Inferior parietal cortex (tissue), 1 donor: ENCODE measurements around the gene PROSER2.
"Not testable (repeated sequence)": the region's sequence is repeated elsewhere in the genome, so short reads cannot be mapped to it uniquely, and the experiment has no call there.

Experiments
- DNase-seq: peaks from one replicate; pipeline ENCODE4 v3.0.0-alpha.2; 2016; ENCODE audit errors: extremely low spot score

PROSER2 gene

DNA sequence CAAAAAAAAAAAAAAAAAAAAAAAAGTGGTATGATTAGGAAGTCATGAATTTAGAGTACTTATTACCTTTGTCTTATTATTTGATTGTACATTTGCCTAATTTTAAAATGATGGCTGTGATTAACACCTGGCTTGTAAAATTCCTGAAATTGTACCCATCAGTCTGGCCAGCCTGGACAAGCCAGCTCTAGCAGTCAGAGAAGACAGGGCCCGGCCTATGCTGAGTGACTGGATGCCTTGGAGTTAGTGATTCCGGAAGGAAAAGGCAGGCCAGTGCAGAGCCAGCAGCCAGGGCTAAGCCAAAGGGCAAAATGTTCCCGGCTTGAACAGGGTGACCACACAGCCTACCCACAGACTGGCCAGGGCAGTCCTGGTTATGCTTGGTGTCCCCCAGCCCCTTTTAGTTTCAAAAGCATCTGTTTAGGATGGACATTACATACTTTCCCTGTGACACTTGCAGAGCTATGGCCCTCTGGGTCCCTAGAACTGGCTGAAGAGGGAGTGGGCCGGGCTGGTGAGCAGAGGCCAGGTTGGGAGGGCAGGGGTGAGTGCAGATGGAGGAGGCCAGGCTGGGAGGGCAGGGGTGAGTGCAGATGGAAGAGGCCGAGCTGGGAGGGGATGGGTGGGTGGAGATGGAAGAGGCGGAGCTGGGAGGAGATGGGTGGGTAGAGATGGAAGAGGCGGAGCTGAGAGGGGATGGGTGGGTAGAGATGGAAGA is 61.7 kb downstream of the PROSER2 start:
- DNase-seq: no peak

DNA sequence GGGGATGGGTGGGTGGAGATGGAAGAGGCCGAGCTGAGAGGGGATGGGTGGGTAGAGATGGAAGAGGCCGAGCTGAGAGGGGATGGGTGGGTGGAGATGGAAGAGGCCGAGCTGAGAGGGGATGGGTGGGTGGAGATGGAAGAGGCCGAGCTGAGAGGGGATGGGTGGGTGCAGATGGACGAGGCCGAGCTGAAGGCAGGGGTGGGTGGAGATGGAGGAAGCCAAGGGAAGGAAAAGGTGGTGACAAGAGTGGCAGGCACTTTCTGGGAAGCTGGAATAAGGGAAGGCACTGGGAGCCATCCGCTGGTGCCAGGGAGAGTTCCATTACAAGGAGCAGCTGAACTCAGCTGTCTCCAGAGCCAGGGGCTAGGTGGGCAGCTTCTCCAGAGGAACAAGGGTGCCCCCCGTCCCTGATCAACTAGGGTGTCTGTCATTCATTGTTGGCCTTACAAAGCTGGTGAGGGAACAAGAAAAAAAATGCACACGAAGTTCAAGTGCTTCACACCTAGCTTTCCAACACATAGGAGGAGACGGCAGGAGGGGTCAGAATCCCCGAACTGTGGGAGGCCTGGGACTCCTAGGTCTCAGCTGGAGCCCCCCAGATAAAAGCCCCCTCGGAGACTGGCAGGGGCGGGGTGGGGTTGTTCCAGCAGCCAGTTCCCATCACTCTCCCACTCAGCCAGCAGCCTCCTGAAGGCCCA is 62.4 kb downstream of the PROSER2 start:
- no peak for DNase-seq

DNA sequence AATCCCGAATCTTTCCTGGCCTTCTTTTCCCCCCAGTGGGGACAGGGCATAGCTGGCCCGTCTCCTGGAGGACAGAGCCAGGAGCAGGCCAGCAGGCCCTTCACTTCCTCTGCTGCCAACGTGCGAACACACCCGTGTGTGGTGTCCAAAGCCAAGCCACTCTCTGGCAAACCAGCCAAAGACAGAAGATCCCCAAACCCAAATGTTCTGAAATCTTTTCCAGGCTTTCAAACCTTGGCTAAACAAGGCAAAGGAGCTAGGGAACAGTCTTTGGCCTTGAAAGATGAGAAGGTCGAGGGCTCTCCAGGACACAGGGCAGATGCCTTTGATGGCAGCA is 63.0 kb downstream of the PROSER2 start:
- DNase-seq: no peak

DNA sequence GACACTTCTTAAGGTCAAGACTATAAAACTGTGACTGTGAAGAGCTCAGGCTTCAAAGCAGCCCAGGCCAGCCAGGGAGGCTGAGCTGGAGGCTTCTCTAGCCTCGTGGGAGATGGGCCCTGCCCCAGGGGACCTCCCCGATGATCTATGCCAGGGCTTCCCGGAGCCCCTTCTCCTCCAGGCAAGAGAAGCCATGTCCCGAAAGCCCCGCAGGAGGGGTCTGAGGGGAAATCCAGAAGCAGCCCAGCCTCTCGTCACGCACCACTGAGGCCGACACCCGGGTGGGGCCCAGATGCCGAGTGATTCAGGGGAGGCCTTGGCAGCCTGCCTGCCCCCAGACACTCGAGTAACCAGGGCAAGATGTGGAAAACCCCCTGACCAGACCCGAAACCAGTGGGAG is 63.7 kb downstream of the PROSER2 start:
- no peak for DNase-seq

DNA sequence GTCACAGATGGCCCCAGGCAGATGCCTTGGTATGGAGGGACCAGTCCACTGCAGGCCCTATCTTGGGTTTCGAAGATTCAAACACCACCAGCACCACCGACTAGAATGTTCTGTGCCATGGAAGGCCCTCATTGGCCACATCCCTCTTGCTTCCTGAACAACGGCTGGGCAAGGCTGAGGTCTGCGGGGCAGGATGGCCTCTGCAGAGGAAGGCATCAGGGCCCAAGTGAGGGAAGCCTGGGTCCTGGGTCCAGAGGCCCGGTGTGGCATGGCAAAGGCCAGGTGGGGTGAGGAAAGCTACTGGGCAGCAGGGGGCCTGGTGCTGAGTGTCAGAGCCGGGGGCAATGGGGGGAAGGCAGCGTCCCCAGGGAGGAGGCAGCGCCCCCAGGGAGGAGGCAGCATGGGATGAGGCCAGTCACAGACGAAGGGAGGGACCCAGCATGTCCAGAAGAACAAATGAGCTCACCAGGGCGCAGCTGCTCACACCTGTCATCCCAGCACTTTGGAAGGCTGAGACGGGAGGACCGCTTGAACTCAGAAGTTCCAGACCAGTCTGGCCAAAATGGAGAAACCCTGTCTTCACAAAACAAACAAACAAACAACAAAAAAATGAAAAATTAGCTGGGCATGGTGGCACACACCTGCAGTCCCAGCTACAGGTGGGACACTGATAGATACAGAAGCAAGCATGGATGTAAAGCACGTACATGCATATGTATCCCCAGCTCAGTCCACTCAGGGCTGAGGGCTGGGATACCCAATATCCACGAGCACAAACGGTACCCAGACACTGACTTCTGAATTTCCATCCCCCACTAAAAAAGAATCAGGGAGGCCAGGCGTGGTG is 64.4 kb downstream of the PROSER2 start:
- no peak for DNase-seq

DNA sequence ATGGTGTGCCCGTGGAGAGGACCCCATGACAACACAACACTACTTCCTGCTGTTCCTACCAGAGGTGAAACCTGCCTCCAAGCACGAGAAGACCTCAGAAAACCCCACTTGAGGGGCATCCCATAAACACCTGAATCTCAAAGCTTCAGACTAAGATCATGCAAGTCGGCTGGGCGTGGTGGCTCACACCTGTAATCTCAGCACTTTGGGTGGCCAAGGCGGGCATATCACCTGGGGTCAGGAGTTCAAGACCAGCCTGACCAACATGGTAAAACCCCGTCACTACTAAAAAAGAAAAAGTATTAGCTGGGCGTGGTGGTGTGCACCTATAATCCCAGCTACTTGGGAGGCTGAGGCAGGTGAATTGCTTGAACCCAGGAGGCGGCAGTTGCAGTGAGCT is 66.1 kb downstream of the PROSER2 start:
- DNase-seq: not testable (repeated sequence)

DNA sequence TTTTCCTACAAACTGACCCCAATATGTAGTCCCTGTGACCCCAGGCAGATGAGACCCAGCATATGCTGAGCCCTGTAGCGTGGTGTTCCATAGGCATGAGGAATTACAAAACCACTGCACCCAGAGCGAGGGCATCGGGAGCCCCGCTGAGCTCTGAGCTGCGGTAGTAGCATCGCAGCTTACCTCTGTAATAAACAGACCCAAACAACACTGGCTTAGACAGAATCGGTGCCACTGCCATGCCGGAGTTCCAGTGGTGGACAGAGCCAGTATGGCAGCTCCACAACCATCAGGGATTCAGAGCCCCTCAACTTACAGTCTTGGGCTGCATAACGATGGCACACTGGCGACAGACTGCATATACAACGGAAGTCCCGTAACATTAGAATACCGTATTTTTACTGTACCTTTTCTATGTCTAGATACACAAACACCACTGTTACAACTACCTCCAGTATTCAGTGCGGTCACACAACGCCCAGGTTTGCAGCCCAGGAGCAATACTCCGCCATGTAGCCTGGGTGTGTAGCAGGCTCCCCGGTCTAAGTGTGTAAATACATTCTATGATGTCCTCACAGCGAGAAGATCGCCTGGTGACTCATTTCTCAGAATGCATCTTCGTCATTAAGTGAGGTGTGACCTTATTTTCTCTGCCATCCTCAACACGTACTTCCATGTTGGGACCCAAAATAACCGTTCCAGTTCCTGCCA is 68.8 kb downstream of the PROSER2 start:
- DNase-seq: no peak

DNA sequence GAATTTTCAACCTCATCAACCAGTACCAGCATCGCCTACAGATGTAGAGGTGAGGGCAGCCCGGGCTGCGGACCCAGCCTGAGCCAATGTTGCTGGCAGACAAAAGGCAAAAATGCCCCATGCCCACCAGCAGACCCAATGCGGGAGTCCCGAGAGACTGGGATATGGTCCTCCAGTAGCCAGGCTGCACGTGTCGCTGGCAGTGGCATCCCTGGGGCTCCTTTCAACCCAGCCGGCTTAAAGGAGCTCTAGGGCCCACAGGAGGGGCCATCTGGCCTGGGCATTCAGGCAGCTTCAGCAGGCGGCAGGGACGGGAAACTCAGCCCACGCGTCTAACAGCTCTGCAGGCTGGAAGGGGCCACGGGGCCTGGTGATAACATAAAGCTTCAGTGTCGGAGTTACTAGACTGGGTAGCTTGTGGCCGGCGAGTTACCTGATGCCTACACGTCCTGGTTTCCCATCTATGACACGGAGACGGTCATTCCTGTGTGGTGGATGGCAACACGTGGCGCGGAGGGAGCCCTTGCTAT is 70.7 kb downstream of the PROSER2 start:
- DNase-seq: no peak

DNA sequence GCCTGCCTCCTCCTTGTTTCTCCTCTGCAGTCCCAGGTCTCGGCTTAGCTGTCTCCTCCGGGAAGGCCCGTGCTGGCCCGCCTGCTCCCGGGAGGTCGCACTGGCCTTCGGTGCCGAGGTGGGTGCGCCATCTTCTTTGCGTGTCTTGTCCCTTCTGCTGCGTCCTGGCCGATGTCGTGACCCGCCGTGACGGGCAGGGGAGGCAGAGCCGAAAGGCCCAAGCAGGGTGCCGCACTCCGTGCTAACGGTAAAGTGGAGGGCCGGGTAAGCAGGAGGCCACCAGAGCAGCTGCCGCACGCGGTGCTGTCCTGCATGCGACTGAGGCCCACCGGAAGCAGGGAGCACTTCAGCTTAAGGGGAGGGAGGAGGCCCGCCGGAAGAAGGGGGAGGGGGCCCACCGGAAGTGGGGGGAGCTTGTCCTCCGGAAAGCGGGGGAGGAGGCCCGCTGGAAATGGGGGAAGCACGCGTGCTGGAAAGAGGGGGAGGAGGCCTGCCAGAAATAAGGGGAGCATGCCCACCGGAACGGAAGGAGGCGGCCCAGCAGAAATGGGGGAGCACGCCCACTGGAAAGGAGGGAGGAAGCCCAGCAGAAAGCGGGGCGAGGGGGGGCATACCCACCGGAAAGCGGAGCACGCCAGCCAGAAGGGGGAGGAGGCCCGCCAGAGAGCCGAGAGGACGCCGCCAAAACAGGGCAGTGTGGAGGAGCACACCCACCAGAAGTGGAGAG is 71.4 kb downstream of the PROSER2 start:
- DNase-seq: no peak

DNA sequence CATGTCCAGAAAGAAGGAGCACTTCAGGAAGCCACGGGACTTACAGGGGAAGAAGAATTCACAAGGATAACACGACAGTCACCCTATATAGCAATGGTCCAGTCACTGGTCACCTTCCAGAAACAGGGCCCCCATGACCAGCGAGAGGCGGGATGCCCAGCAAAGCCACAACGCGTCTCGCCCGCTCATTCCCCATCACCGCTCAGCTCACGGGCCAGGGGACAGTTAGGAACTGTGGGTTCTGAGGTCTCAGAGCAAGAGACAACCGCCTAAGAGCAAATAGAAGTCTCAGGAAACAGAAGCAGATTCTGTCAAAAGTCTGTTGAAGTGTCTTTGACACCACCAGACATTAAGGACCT is 71.9 kb downstream of the PROSER2 start:
- no peak for DNase-seq

DNA sequence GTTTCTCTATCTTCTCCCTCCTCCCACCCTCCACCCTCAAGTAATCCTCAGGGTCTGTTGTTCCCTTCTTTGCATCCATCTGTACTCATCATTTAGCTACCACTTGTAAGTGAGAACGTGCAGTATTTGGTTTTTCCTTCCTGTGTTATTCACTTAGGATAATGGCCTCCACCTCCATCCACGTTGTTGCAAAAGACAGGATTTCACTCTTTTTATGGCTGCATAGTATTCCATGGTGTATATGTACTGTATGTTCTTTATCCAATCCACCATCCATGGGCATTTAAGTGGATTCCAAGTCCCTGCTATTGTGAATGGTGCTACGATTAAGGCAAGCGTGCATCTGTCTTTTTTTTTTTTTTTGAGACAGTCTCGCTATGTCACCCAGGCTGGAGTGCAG is 72.4 kb downstream of the PROSER2 start:
- no peak for DNase-seq

DNA sequence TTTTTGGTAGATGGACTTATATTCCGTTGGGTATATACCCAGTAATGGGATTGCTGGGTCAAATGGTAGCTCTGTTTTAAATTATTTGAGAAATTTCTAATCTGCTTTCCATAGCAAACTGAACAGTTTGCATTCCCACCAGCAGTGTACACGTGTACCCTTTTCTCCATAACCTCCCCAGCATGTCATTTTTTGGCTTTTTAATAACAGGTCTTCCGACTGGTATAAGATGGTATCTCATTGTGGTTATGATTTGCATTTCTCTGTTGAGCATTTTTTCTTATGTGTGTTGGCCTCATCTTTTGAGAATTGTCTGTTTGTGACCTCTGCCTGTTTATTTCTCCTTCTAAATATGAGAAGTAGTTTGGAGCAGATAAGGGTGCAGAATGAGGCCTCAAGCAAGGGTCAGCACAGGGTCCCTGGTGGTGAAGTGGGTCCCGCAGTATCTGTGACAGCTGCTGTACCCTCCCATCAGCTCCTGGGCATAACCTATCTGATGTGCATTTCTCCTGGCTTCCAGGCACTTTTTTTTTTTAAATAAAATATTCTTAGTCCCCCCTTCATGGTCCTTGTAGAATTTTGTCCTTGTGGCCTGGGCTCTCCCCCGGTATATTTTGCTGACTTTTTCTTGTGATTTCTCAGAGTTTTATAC is 73.5 kb downstream of the PROSER2 start:
- DNase-seq: no peak

DNA sequence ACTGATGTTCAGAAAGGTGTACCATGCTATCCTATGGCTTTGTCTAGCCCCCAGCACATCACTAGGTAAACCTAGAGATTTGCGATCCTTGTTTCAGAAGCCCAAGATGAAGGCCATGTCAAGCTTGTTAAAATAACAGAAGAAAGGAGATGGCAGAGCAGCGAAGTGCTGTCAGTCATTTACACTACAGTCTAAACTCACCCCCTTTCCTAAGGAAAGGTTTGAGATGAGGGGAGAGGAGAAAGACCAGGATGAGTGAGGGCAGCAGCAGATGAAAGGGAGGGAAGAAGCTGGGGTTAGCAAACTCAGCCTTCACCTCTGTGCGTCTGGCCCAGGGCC is 74.8 kb downstream of the PROSER2 start:
- DNase-seq: no peak

DNA sequence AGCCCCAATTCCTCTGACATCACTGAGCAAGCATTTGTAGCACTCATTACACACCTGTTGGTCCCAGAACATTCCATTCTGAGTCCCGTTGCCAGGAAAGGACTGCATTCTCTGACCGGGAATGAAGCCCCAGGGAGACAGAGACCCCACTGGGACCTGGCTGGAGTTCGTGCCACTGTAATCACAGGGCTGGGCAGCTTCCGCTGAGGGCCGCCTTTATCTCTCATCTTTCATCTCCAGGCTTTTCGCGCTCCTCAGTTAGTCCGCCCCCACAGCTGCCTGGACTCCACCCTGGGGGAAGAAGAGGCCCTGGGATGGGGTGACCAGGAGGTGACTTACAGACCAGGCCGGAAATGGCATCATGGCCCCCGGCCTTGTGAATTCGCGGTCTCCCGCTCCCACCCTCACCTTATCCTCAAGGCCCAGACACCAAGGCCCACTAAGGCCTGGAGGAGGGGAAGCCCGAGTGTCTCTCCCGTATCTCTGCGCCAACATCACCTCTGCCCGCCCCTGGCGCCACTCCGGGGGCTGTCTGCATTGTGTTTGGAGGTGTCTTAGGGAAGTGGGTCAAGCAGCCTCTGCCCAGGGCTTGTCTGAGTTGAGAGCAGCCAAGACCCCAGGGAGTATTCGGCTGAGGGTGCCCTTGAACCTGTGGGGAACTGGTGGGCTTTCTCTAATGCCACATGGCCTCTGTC is 75.4 kb downstream of the PROSER2 start:
- peak; percentile 48 for DNase-seq

DNA sequence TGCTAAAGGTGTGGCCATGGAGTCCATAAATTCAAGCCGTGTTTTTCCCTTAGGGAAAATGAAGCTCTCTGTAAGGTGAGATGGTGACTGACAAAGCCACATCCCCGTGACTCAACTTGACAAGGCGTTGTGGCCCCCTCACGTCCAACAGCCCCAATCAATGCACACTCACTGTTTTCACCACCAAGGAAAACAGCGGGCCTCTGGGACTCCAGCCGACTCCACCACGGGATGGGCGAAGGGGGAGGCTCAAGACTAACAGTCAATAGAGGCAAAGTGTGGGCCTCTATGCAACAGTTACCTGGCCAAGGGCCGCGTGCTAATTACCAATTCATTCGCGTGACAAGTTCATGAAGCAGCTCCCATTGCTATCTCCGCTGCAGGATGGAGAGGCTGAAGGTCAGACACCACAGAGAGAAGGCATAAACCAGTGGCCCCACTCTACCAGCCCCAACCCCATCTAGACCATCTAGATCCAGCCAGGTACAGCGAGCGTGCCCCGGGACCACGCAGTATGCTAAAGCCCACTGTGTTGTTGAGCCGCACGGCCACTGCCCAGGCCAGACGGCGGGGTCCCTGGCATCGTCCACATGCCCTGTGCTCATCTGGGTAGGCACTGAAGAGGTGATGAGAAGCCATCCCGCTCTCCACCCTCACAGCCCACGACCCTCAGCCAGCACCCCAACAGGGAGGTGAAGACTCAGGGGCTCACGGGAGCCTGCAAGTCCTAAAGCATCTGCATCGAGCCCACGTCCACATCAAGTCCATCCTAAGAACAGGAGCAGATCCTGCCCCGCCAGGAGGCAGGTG is 76.1 kb downstream of the PROSER2 start:
- DNase-seq: no peak

DNA sequence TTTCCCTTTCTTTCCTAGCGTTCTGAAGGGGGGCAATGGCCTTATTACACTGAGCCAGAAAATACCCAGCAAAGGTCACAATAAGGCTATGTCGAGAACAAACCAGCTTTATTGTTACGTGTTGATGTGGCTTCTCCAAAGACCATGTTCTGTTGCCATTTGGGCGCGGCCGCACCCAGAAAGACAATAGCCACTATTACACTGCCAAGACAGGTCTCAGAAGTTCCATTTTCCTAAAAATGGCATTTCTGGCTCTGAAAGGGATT is 77.8 kb downstream of the PROSER2 start:
- no peak for DNase-seq

DNA sequence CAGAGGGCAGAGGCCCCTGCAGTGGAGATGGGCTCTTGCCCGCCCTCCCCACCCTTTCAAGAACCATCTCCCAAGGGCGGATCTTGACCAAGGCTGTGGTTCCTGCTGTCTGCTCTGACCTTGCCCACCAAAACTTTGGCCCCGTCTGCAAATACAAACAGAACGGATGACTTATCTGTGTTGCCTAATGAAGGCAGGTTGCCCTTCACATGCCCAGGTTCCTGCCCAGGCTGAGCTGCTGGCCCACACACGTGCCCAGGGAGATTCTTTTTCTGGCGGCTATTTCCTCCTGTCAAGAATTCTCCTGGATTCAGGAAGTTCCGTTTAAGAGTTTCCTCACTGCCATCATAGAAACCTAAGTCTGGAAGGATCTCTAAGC is 78.3 kb downstream of the PROSER2 start:
- no peak for DNase-seq

DNA sequence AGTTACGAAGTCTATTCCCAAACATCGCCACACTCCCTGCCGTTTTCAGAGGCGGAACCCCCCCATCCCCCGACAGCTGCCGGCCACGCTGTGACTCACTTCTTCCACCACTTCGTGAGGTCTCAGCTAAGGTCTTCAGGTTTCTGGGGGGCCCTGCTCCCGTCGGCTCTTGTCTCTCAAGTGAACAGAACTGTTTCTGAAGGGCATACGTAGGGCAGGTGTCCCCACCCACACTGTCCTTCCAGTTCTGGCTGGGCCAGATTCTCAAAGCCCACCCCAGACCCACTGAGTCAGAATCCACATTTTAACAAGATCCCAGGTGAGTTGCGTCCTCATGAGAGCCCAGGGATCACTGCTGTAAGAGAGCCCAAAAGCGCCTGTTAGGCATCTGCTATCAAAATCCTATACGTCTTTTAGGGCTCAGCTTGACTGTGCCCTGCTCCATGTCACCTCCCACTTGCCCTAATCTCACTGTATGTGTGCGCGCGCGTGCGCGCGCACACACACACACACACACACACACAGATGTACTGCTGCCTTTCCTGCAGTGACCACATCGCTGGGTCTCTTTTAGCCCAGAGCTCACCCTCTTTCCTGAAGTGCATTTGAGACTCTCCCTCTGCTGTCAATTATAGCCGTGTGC is 78.8 kb downstream of the PROSER2 start:
- DNase-seq: no peak

DNA sequence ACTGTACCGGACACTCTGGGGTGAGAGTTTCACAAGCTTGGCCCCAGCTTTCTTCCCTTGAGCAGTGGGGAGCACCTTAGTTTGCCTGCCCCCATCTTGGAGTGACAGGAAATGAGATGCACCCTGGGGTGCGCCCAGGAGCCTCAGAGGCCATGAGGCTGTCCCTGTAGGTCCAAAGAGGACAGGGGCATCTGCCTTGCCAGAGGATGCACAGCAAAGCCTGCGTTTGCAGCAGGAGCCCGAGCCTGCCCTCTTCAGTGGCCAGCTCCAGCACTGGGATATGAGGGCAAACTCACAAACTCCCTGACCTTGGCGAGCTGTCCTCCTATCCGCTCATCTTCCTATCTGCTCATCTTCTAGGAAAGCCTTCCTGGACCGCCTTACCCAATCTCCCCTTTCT is 79.5 kb downstream of the PROSER2 start:
- DNase-seq: no peak
